IMR-90 (cell line): ENCODE measurements around the gene CD8B2. TPM values are rescaled to one million over a fixed set of nuclear protein-coding genes. Genes with fewer than 3 reads are reported as not detected.

ENCODE experiments used
- ATAC-seq: fragments of 200-7000 bp; cut with Tn5 transposase; 2 replicates; pipeline ENCODE4 v1.9.1; 2020; ENCODE audit warnings: low read depth, mild to moderate bottlenecking, moderate library complexity
- BruUV-seq: library from RNA; stranded (reverse); fragments of 400-500 nt; replicated peaks from 2 replicates; lab custom pipeline; 2021; lab: Mats Ljungman, UMichigan
- CTCF ChIA-PET: fragments of 300-600 bp; formaldehyde crosslinking; extraction: SDS; loops from one replicate; lab custom pipeline; 2021; ENCODE audit warnings: antibody characterized with exemption; lab: Yijun Ruan, JAX
- POLR2A ChIA-PET: fragments of 300-600 bp; sonication (Branson Sonifier 250); formaldehyde crosslinking; loops from one replicate; lab custom pipeline; 2022; ENCODE audit warnings: antibody characterized with exemption; ENCODE audit not compliant: unreplicated experiment; lab: Charles Lee
- DNase-seq: peaks from one replicate; pipeline ENCODE4 v3.0.0; 2013
- H2AFZ ChIP-seq: replicated peaks from 2 replicates; pipeline ENCODE3; 2013; ENCODE audit warnings: low read length, mild to moderate bottlenecking; ENCODE audit not compliant: poor library complexity
- H2AK5ac ChIP-seq: 2 replicates; pipeline ENCODE4 v1.6.1; 2013; ENCODE audit warnings: low read depth, low read length, inconsistent platforms
- H2AK9ac ChIP-seq: replicated peaks from 2 replicates; pipeline ENCODE3; 2013; ENCODE audit warnings: mild to moderate bottlenecking, low read depth, low read length, moderate library complexity; ENCODE audit not compliant: poor library complexity
- H2BK120ac ChIP-seq: 2 replicates; pipeline ENCODE4 v1.6.1; 2013; ENCODE audit warnings: low read depth, low read length, inconsistent platforms
- H2BK15ac ChIP-seq: 3 replicates; pipeline ENCODE4 v1.6.1; 2013; ENCODE audit warnings: low read depth, low read length, inconsistent platforms
- H2BK20ac ChIP-seq: 2 replicates; pipeline ENCODE4 v1.6.1; 2013; ENCODE audit warnings: low read depth, mild to moderate bottlenecking, inconsistent platforms, low read length, moderate library complexity
- H2BK5ac ChIP-seq: 2 replicates; pipeline ENCODE4 v1.6.1; 2013; ENCODE audit warnings: mild to moderate bottlenecking, low read depth, low read length, inconsistent platforms; ENCODE audit not compliant: poor library complexity, severe bottlenecking
- H3K14ac ChIP-seq: replicated peaks from 2 replicates; pipeline ENCODE4 v1.6.1; 2013; ENCODE audit warnings: low read depth, low read length, inconsistent platforms
- H3K18ac ChIP-seq: 2 replicates; pipeline ENCODE4 v1.6.1; 2013; ENCODE audit warnings: low read depth, low read length, control low read depth
- H3K23ac ChIP-seq: 2 replicates; pipeline ENCODE4 v1.6.1; 2013; ENCODE audit warnings: low read depth, low read length, inconsistent platforms
- H3K27ac ChIP-seq: 2 replicates; pipeline ENCODE4 v1.5.1; 2013; ENCODE audit warnings: mild to moderate bottlenecking, control low read depth, low read length; ENCODE audit not compliant: insufficient read depth
- H3K27me3 ChIP-seq: 2 replicates; pipeline ENCODE4 v1.6.1; 2013; ENCODE audit warnings: low read length; ENCODE audit not compliant: control insufficient read depth, insufficient read depth
- H3K36me3 ChIP-seq: 2 replicates; pipeline ENCODE4 v1.6.1; 2013; ENCODE audit warnings: low read length, mixed read lengths; ENCODE audit not compliant: control insufficient read depth, insufficient read depth
- H3K4ac ChIP-seq: 2 replicates; pipeline ENCODE4 v1.6.1; 2013; ENCODE audit warnings: low read depth, low read length, inconsistent platforms
- H3K4me1 ChIP-seq: 2 replicates; pipeline ENCODE4 v1.6.1; 2013; ENCODE audit warnings: low read length, mixed read lengths; ENCODE audit not compliant: control insufficient read depth, insufficient read depth
- H3K4me2 ChIP-seq: 2 replicates; pipeline ENCODE4 v1.6.1; 2013; ENCODE audit warnings: low read depth, mild to moderate bottlenecking, control low read depth, low read length, moderate library complexity
- H3K4me3 ChIP-seq: 2 replicates; pipeline ENCODE4 v1.5.1; 2013; ENCODE audit warnings: low read depth, mild to moderate bottlenecking, control low read depth, low read length, moderate library complexity; ENCODE audit not compliant: insufficient read depth
- H3K56ac ChIP-seq: 2 replicates; pipeline ENCODE4 v1.6.1; 2013; ENCODE audit warnings: low read length, inconsistent platforms; ENCODE audit not compliant: insufficient read depth; ENCODE audit errors: extremely low read depth
- H3K79me1 ChIP-seq, 2 experiments: 2 replicates each; pipeline ENCODE4 v1.6.1; 2013; ENCODE audit warnings: low read length in 2 of 2, inconsistent platforms in 1 of 2, low read depth in 1 of 2
- H3K9ac ChIP-seq: 2 replicates; pipeline ENCODE4 v1.6.1; 2013; ENCODE audit warnings: low read depth, low read length, control low read depth
- H3K9me1 ChIP-seq: 2 replicates; pipeline ENCODE4 v1.6.1; 2013; ENCODE audit warnings: low read length, inconsistent platforms; ENCODE audit not compliant: insufficient read depth
- H3K9me3 ChIP-seq: 2 replicates; pipeline ENCODE4 v1.6.1; 2013; ENCODE audit warnings: low read length; ENCODE audit not compliant: control insufficient read depth, insufficient read depth
- H4K20me1 ChIP-seq: 2 replicates; pipeline ENCODE4 v1.6.1; 2013; ENCODE audit warnings: low read length, inconsistent platforms; ENCODE audit not compliant: insufficient read depth
- H4K5ac ChIP-seq: 2 replicates; pipeline ENCODE4 v1.6.1; 2013; ENCODE audit warnings: mild to moderate bottlenecking, low read depth, low read length, control low read depth
- H4K8ac ChIP-seq, 2 experiments: 2 replicates each; pipeline ENCODE4 v1.6.1; 2013; ENCODE audit warnings: low read depth in 2 of 2, low read length in 2 of 2, control low read depth in 1 of 2, inconsistent platforms in 1 of 2
- H4K91ac ChIP-seq: 2 replicates; pipeline ENCODE4 v1.6.1; 2013; ENCODE audit warnings: low read depth, low read length, inconsistent platforms; ENCODE audit not compliant: insufficient read depth
- CEBPB ChIP-seq: IDR thresholded peaks from 2 replicates; pipeline ENCODE4 v1.6.1; 2012; ENCODE audit warnings: low read depth, low read length, improper control_type of control experiment
- CHD1 ChIP-seq: IDR thresholded peaks from 2 replicates; pipeline ENCODE4 v1.6.1; 2012; ENCODE audit warnings: low read depth, low read length, improper control_type of control experiment
- MXI1 ChIP-seq: IDR thresholded peaks from 2 replicates; pipeline ENCODE4 v1.6.1; 2012; ENCODE audit warnings: low read depth, mild to moderate bottlenecking, low read length, moderate library complexity, borderline replicate concordance
- NFE2L2 ChIP-seq: fragments of 150-350 bp; IDR thresholded peaks from 2 replicates; pipeline ENCODE4 v1.6.1; 2016; ENCODE audit warnings: low read depth, mild to moderate bottlenecking, low read length
- POLR2A ChIP-seq: IDR thresholded peaks from 2 replicates; pipeline ENCODE4 v1.6.1; 2012; ENCODE audit warnings: mild to moderate bottlenecking, low read depth, low read length
- RCOR1 ChIP-seq: IDR thresholded peaks from 2 replicates; pipeline ENCODE4 v1.6.1; 2012; ENCODE audit warnings: mild to moderate bottlenecking, low read length, improper control_type of control experiment; ENCODE audit not compliant: insufficient replicate concordance
- RFX5 ChIP-seq: IDR thresholded peaks from 2 replicates; pipeline ENCODE4 v1.8.0; 2012; ENCODE audit warnings: low read depth, mild to moderate bottlenecking, low read length, moderate library complexity
- SMC3 ChIP-seq: fragments of 150-350 bp; IDR thresholded peaks from 2 replicates; pipeline ENCODE4 v1.6.1; 2016; ENCODE audit warnings: low read depth, mild to moderate bottlenecking, antibody characterized with exemption, low read length, moderate library complexity
- WGBS, 2 experiments: methylation state at CpG; one replicate each; pipeline versions ENCODE4 v1.1.5 to v1.1.7; 2013; ENCODE audit warnings: missing lambda C conversion rate in 2 of 2; ENCODE audit not compliant: insufficient read length in 1 of 2; ENCODE audit errors: extremely low coverage in 2 of 2; 5-methylcytosine and 5-hydroxymethylcytosine counted together
- dilution Hi-C: fragments of 300-500 bp; cut with HindIII; formaldehyde crosslinking; loops from one replicate; pipeline ENCODE4 v1.14.3; 2018; ENCODE audit warnings: low sequenced_read_pairs; ENCODE audit not compliant: unreplicated experiment
- in situ Hi-C: fragments of 300-500 bp; cut with MboI; formaldehyde crosslinking; loops from 3 replicates; pipeline ENCODE4 v1.14.3; 2019; ENCODE audit warnings: low sequenced_read_pairs, inconsistent platforms, mixed read lengths
- intact Hi-C: fragments of 100-400 bp; cut with micrococcal nuclease; formaldehyde crosslinking; loops from 2 replicates; pipeline ENCODE4 v1.10.0; 2022
- polyA plus RNA-seq, 3 experiments: library from polyadenylated mRNA; depleted of rRNA; stranded (reverse); fragments of >200 nt; gene quantifications; 2 replicates each; pipeline ENCODE4 v1.2.3, GENCODE V29; 2012; ENCODE audit warnings: low replicate concordance in 1 of 3
- total RNA-seq: library from RNA; depleted of rRNA; stranded (reverse); fragments of >200 nt; gene quantifications from 2 replicates; pipeline ENCODE4 v1.2.3, GENCODE V29; 2012
- TF ChIP-seq, protein P1 (sequence below): fragments of 150-350 bp; IDR thresholded peaks from 2 replicates; pipeline ENCODE4 v1.6.1; 2016; ENCODE audit warnings: low read depth, mild to moderate bottlenecking, low read length, moderate library complexity, borderline replicate concordance

Gene CD8B2
- total and polyA plus RNA-seq, 2 of the 4 experiments (the other 2 are of a cell fraction), result not detected

- Histone ChIP-seq H2BK120ac (no peak overlapping the region), H2AFZ (no peak overlapping the region), H2AK5ac (no peak overlapping the region), H3K9me1 (no peaks in the 10 kb centered on the region), H3K14ac (no peak overlapping the region), H3K27me3 (no peaks in the 10 kb centered on the region), H4K20me1 (no peaks in the 10 kb centered on the region), H3K4me2 (no peak overlapping the region), H3K4ac (no peak overlapping the region), H3K56ac (no peak overlapping the region), H2BK15ac (no peak overlapping the region), H2AK9ac (no peak overlapping the region), H3K9me3 (no peaks in the 10 kb centered on the region), H4K8ac (no peak overlapping the region), H3K27ac (no peak overlapping the region), H3K36me3 (no peaks in the 10 kb centered on the region), H3K4me3 (no peak overlapping the region), H3K79me1 (no peaks in the 10 kb centered on the region), H4K91ac (no peak overlapping the region), H3K9ac (no peak overlapping the region), H3K4me1 (no peaks in the 10 kb centered on the region), H2BK5ac (no peak overlapping the region), H4K5ac (no peak overlapping the region), H2BK20ac (no peak overlapping the region), H3K23ac (no peak overlapping the region), H3K18ac (no peak overlapping the region)
- no TSS peak for BruUV-seq
- ChIA-PET POLR2A (no interaction called here), CTCF (no interaction called here)
- dilution Hi-C loops (no loop called here), in situ Hi-C loops (no loop called here), intact Hi-C loops (no loop called here)
- WGBS, 2 experiments, result 30% methylated on average over 2 of the region's 6 CpGs; no CpG with 5 or more reads in 1 of the 2 experiments
- ATAC-seq (no peak), DNase-seq (no peak)
- TF ChIP-seq SMC3 (no peak), CEBPB (no peak), POLR2A (no peak), RCOR1 (no peak), CHD1 (no peak), MXI1 (no peak), RFX5 (no peak), NFE2L2 (no peak)
- TF ChIP-seq, protein P1, sequence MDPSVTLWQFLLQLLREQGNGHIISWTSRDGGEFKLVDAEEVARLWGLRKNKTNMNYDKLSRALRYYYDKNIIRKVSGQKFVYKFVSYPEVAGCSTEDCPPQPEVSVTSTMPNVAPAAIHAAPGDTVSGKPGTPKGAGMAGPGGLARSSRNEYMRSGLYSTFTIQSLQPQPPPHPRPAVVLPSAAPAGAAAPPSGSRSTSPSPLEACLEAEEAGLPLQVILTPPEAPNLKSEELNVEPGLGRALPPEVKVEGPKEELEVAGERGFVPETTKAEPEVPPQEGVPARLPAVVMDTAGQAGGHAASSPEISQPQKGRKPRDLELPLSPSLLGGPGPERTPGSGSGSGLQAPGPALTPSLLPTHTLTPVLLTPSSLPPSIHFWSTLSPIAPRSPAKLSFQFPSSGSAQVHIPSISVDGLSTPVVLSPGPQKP, result no peak
These were observed 47.3 kb downstream of the CD8B2 start for GRCh38 chr2:106534471-106534870.
